Liver (tissue), 9 donors: ENCODE data around the gene BLNK. TPM values are rescaled to one million over a fixed set of nuclear protein-coding genes. Genes with fewer than 3 reads are reported as not detected.

ENCODE experiments used
- DNase-seq: peaks from one replicate; pipeline ENCODE4 v3.0.0-alpha.2; 2017; ENCODE audit warnings: low spot score
- H3K27ac ChIP-seq, 2 donors: one replicate each; pipeline ENCODE4 v1.7.0; 2013; ENCODE audit warnings: inconsistent platforms in 2 of 2, low read length in 2 of 2, control low read depth in 1 of 2, low read depth in 1 of 2, mild to moderate bottlenecking in 1 of 2
- H3K27me3 ChIP-seq, 4 donors: one replicate each; pipeline versions ENCODE4 v1.6.1 to v1.7.0; 2013; ENCODE audit warnings: low read length in 3 of 4, inconsistent platforms in 1 of 4, mild to moderate bottlenecking in 1 of 4, moderate library complexity in 1 of 4; ENCODE audit not compliant: control insufficient read depth in 4 of 4, insufficient read depth in 4 of 4
- H3K36me3 ChIP-seq, 4 donors: one replicate each; pipeline versions ENCODE4 v1.6.1 to v1.7.0; 2013; ENCODE audit warnings: low read length in 3 of 4, mild to moderate bottlenecking in 3 of 4, low read depth in 1 of 4, moderate library complexity in 1 of 4; ENCODE audit not compliant: control insufficient read depth in 4 of 4, insufficient read depth in 3 of 4
- H3K4me1 ChIP-seq, 4 donors: one replicate each; pipeline versions ENCODE4 v1.6.1 to v1.7.0; 2013; ENCODE audit warnings: low read length in 3 of 4, mild to moderate bottlenecking in 3 of 4, moderate library complexity in 1 of 4; ENCODE audit not compliant: control insufficient read depth in 4 of 4, insufficient read depth in 4 of 4
- H3K4me3 ChIP-seq, 3 donors: one replicate each; pipeline versions ENCODE4 v1.6.1 to v1.7.0; 2013; ENCODE audit warnings: low read length in 3 of 3, control low read depth in 1 of 3, low read depth in 1 of 3, mild to moderate bottlenecking in 1 of 3
- H3K9ac ChIP-seq, 2 donors: one replicate each; pipeline ENCODE4 v1.7.0; 2013; ENCODE audit warnings: low read length in 2 of 2, mild to moderate bottlenecking in 2 of 2, moderate library complexity in 2 of 2, control low read depth in 1 of 2, low read depth in 1 of 2
- H3K9me3 ChIP-seq, 4 donors: one replicate each; pipeline versions ENCODE4 v1.6.1 to v1.7.0; 2013; ENCODE audit warnings: low read length in 3 of 4; ENCODE audit not compliant: control insufficient read depth in 4 of 4
- ATF3 ChIP-seq: IDR thresholded peaks from 2 replicates; pipeline ENCODE4 v1.6.1; 2016; ENCODE audit warnings: antibody characterized with exemption
- CTCF ChIP-seq: fragments of 150-350 bp; IDR thresholded peaks from 2 replicates; pipeline ENCODE4 v1.5.1; 2017; ENCODE audit warnings: improper control_type of control experiment, low read depth, low read length; ENCODE audit not compliant: missing input control
- EGR1 ChIP-seq, 2 donors: IDR thresholded peaks; 2 replicates each; pipeline ENCODE4 v1.6.1; 2016 to 2018; ENCODE audit warnings: antibody characterized with exemption in 2 of 2, low read depth in 2 of 2
- FOXA1 ChIP-seq: IDR thresholded peaks from 2 replicates; pipeline ENCODE4 v1.6.1; 2016; ENCODE audit warnings: antibody characterized with exemption
- FOXA2 ChIP-seq: IDR thresholded peaks from 2 replicates; pipeline ENCODE4 v1.6.1; 2016; ENCODE audit warnings: antibody characterized with exemption
- GABPA ChIP-seq, 2 donors: IDR thresholded peaks in 1 of 2; conservative IDR thresholded peaks in 1 of 2; 2 replicates each; pipeline ENCODE4 v1.6.1; 2016; ENCODE audit warnings: antibody characterized with exemption in 2 of 2, mild to moderate bottlenecking in 1 of 2, moderate library complexity in 1 of 2
- HNF4A ChIP-seq, 2 donors: conservative IDR thresholded peaks; 2 replicates each; pipeline ENCODE4 v1.6.1; 2016; ENCODE audit warnings: antibody characterized with exemption in 2 of 2, mild to moderate bottlenecking in 2 of 2
- HNF4G ChIP-seq: IDR thresholded peaks from 2 replicates; pipeline ENCODE4 v1.6.1; 2016; ENCODE audit warnings: antibody characterized with exemption
- JUND ChIP-seq, 2 donors: IDR thresholded peaks; 2 replicates each; pipeline ENCODE4 v1.6.1; 2016; ENCODE audit warnings: antibody characterized with exemption in 2 of 2
- MAX ChIP-seq: IDR thresholded peaks from 2 replicates; pipeline ENCODE4 v1.6.1; 2016; ENCODE audit warnings: antibody characterized with exemption
- NR2F2 ChIP-seq: IDR thresholded peaks from 2 replicates; pipeline ENCODE4 v1.6.1; 2016; ENCODE audit warnings: antibody characterized with exemption
- RXRA ChIP-seq, 2 donors: IDR thresholded peaks; 2 replicates each; pipeline ENCODE4 v1.6.1; 2017 to 2018; ENCODE audit warnings: antibody characterized with exemption in 2 of 2, mild to moderate bottlenecking in 1 of 2
- SP1 ChIP-seq: IDR thresholded peaks from 2 replicates; pipeline ENCODE4 v1.6.1; 2018; ENCODE audit warnings: antibody characterized with exemption, mild to moderate bottlenecking
- TAF1 ChIP-seq: conservative IDR thresholded peaks from 2 replicates; pipeline ENCODE4 v1.6.1; 2016; ENCODE audit warnings: antibody characterized with exemption, mild to moderate bottlenecking
- YY1 ChIP-seq: IDR thresholded peaks from 2 replicates; pipeline ENCODE4 v1.6.1; 2016; ENCODE audit warnings: antibody characterized with exemption, mild to moderate bottlenecking
- ZBTB33 ChIP-seq: IDR thresholded peaks from 2 replicates; pipeline ENCODE4 v1.6.1; 2016; ENCODE audit warnings: antibody characterized with exemption
- WGBS: extraction: QIAGEN DNeasy Blood & Tissue Kit; methylation state at CpG from one replicate; pipeline ENCODE4 v1.1.7; 2013; 5-methylcytosine and 5-hydroxymethylcytosine counted together
- polyA plus RNA-seq, 2 donors: library from polyadenylated mRNA; stranded (reverse) in 1 of 2; unstranded in 1 of 2; fragments of 200-250 nt in 1 of 2; fragments of >200 nt in 1 of 2; fragmentation: Nextera tagmentation in 1 of 2; extraction: Ambion mirVana in 1 of 2; gene quantifications; one replicate each; pipeline versions ENCODE4 v1.2.1 to v1.2.3, GENCODE V29; 2013 to 2015
- total RNA-seq, 2 donors: library from RNA; depleted of rRNA; stranded (reverse); fragments of >200 nt; gene quantifications; one replicate each; pipeline ENCODE4 v1.2.3, GENCODE V29; 2014
- TF ChIP-seq, protein P1 (sequence below): IDR thresholded peaks from 2 replicates; pipeline ENCODE4 v1.6.1; 2016; ENCODE audit warnings: antibody characterized with exemption, mild to moderate bottlenecking
- donor health status: healthy.
- donor health status: healthy.
- donor health status: healthy.
- donor health status: healthy.
- donor health status: healthy.

Gene BLNK
- total and polyA plus RNA-seq, 4 donors = 3.3 to 45.2 (median 14.5) TPM

DNA sequence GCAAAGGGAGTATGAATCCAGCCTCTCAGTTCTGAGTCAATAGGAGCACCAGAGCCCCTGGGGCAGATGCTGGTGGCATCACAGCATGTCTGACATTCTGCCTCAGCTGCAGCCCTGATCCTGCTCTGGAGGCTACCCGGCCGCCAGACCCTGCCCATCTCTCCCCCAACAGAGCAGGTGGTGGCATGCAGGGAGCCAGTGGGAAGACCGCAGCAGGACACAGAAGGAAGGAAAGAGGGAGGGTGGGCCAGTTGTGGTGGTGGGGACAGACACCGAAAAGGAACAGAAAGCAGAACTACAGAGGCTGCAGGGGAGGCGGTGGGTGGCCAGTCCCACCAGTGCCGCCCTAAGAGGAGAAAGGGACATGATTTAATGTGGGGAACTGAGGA lies 35.3 kb downstream of the BLNK start:
- H3K9ac ChIP-seq = no peak overlapping the region
- peaks cover 8 to 18% (median 11%) of the 10 kb centered on the region in 4 donors for H3K4me1 ChIP-seq
- no peak overlapping the region for H3K4me3 ChIP-seq
- H3K9me3 ChIP-seq = no peaks in the 10 kb centered on the region
- peak overlapping the region in 1 of 2 donors; percentile 2 for H3K27ac ChIP-seq
- H3K27me3 ChIP-seq = no peaks in the 10 kb centered on the region
- TF ChIP-seq, protein P1, sequence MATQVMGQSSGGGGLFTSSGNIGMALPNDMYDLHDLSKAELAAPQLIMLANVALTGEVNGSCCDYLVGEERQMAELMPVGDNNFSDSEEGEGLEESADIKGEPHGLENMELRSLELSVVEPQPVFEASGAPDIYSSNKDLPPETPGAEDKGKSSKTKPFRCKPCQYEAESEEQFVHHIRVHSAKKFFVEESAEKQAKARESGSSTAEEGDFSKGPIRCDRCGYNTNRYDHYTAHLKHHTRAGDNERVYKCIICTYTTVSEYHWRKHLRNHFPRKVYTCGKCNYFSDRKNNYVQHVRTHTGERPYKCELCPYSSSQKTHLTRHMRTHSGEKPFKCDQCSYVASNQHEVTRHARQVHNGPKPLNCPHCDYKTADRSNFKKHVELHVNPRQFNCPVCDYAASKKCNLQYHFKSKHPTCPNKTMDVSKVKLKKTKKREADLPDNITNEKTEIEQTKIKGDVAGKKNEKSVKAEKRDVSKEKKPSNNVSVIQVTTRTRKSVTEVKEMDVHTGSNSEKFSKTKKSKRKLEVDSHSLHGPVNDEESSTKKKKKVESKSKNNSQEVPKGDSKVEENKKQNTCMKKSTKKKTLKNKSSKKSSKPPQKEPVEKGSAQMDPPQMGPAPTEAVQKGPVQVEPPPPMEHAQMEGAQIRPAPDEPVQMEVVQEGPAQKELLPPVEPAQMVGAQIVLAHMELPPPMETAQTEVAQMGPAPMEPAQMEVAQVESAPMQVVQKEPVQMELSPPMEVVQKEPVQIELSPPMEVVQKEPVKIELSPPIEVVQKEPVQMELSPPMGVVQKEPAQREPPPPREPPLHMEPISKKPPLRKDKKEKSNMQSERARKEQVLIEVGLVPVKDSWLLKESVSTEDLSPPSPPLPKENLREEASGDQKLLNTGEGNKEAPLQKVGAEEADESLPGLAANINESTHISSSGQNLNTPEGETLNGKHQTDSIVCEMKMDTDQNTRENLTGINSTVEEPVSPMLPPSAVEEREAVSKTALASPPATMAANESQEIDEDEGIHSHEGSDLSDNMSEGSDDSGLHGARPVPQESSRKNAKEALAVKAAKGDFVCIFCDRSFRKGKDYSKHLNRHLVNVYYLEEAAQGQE = no peak
- TF ChIP-seq EGR1 (IDR thresholded peaks at IDR 0.05; ENCODE audit: low read depth in 2 of 2) = no peak
- no peak for TF ChIP-seq RXRA (IDR thresholded peaks at IDR 0.05)
- TF ChIP-seq JUND (IDR thresholded peaks at IDR 0.05) = no peak
- TF ChIP-seq HNF4A (conservative IDR thresholded peaks at IDR 0.05) = no peak
- TF ChIP-seq FOXA2 = no peak
- no peak for TF ChIP-seq ATF3
- no peak for TF ChIP-seq NR2F2
- no peak for TF ChIP-seq GABPA (IDR thresholded peaks at IDR 0.05 in 1 of 2, conservative IDR thresholded peaks at IDR 0.05 in 1 of 2)
- no peak for TF ChIP-seq HNF4G
- TF ChIP-seq CTCF = no peak
- no peak for TF ChIP-seq SP1
- TF ChIP-seq TAF1 = no peak
- WGBS = 92% methylated on average over 6 of the region's 6 CpGs
- peaks cover 0 to 37% (median 28%) of the 10 kb centered on the region in 4 donors for H3K36me3 ChIP-seq
- DNase-seq = no peak

DNA sequence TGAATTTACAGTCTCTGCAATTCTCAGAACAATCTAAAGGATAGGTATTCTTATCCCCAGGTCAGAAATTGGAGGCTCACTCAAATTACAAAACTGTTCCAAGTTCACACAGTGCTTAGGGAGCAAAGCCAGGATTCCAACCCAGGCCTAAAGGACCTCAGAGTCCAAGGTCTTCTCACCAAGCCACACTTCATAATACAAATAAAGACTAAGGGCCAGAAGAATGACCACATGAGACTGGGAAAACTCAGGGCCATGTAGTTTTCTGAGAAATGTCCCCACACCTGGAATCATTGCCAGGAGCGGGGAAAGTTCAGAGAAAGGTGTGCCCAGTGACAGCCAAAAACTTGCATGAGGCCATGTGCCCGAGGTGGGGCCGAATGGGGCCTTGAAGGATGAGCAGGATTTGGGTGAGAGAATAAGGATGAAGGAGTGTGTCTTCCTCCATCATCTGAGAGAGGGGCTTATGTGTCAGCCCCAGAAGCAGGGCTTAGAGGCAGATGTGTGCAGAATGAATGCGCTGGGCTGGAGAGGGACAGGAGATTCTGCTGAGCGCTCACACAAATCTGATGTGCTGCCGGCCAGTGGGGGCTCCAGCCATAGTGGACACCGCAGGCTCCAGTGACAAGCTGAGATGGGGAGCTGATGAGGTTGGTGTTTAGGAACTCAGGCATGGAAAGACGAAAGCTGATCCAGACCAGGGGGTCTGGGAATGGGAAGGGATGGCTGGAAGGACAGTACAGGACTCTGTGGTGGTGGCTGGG lies 35.9 kb downstream of the BLNK start:
- Histone ChIP-seq H3K36me3 (peaks cover 0 to 38% (median 24%) of the 10 kb centered on the region in 4 donors), H3K27me3 (no peaks in the 10 kb centered on the region), H3K4me1 (peaks cover 8 to 18% (median 11%) of the 10 kb centered on the region in 4 donors), H3K27ac (peak overlapping the region in 1 of 2 donors; percentile 19), H3K9me3 (no peaks in the 10 kb centered on the region), H3K4me3 (no peak overlapping the region), H3K9ac (no peak overlapping the region)
- no peak for DNase-seq
- 73% methylated on average over 8 of the region's 8 CpGs for WGBS
- TF ChIP-seq EGR1 (IDR thresholded peaks at IDR 0.05; ENCODE audit: low read depth in 2 of 2) (no peak), ZBTB33 (peak; percentile 48), YY1 (peak; percentile 27), FOXA2 (peak; percentile 20), MAX (peak; percentile 70), HNF4A (conservative IDR thresholded peaks at IDR 0.05) (peak; percentile 84 to 96), FOXA1 (no peak), TAF1 (no peak), GABPA (IDR thresholded peaks at IDR 0.05 in 1 of 2, conservative IDR thresholded peaks at IDR 0.05 in 1 of 2) (no peak)
- TF ChIP-seq, protein P1 = no peak
